ENCODE data around the gene HES2. TPM values are rescaled to one million over a fixed set of nuclear protein-coding genes. Genes with fewer than 3 reads are reported as not detected.

HES2 gene
- total RNA-seq, 1 donor from 2014 or later, result 44.7 TPM

GRCh38 chr1:6424619-6425593, 5.2 kb upstream of the HES2 start, which contains the start of gene ESPN:
Gene ESPN (plus strand): TSS chr1:6424776. CDS start chr1:6424956, 180 bp downstream.
- peaks cover 12% of the 10 kb centered on the region for H3K27me3 ChIP-seq
- H3K4me1 ChIP-seq, result peaks cover 44% of the 10 kb centered on the region
- no peaks in the 10 kb centered on the region for H3K9me3 ChIP-seq
- no peak within 1 kb of the TSS for H3K27ac ChIP-seq
- H3K36me3 ChIP-seq, result no peaks in the 10 kb centered on the region
- no peak for DNase-seq (ENCODE audit: extremely low spot score in 2 of 2)
- TF ChIP-seq POLR2A (IDR thresholded peaks at IDR 0.05), result no peak
- TF ChIP-seq POLR2AphosphoS5 (IDR thresholded peaks at IDR 0.05; ENCODE audit: insufficient read depth in 1 of 2, low read depth in 1 of 2), result no peak
- no peak for TF ChIP-seq CTCF (IDR thresholded peaks at IDR 0.05)
- peak within 1 kb of the TSS; percentile 15 to 35 for H3K4me3 ChIP-seq
- intact Hi-C loops (cut with DNase I), result no loop called here

DNA sequence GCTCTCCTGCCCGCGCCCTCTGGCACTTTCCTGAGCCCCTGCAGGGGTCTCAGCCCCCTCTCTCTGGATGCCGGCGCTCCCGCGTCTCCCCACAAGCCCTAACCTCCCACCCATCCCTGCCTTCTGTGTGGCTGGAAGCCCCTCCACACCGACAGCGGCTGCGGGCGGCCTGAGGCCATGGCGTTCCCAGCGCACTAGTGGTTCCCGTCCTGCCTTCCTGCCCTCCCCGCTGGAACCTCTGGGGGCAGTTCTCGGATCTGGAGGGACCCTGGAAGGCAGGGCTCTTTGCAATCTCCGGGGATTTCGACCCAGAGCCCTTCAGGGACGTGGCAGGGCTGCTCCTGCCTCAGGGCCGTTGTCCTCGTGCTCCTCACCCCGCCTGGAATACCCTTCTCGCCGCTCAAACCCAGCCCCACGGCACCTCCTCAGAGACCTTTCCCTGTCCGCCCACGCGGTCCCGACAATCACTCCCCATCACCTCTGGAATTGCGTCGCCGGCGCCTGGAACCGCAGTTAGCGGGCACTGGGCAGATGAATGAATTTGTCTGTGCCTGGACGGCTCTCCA, 4.4 kb upstream of the HES2 start:
- DNase-seq (ENCODE audit: extremely low spot score in 2 of 2), result no peak
- peaks cover 52% of the 10 kb centered on the region for H3K4me1 ChIP-seq
- H3K27me3 ChIP-seq, result peaks cover 17% of the 10 kb centered on the region
- no peak for TF ChIP-seq CTCF (IDR thresholded peaks at IDR 0.05)
- no peak for TF ChIP-seq POLR2A (IDR thresholded peaks at IDR 0.05)
- TF ChIP-seq POLR2AphosphoS5 (IDR thresholded peaks at IDR 0.05; ENCODE audit: insufficient read depth in 1 of 2, low read depth in 1 of 2), result no peak
- intact Hi-C loops (cut with DNase I), result no loop called here
- peak overlapping the region; percentile 15 to 35 for H3K4me3 ChIP-seq
- no peaks in the 10 kb centered on the region for H3K9me3 ChIP-seq
- no peak overlapping the region for H3K27ac ChIP-seq
- H3K36me3 ChIP-seq, result no peaks in the 10 kb centered on the region

DNA sequence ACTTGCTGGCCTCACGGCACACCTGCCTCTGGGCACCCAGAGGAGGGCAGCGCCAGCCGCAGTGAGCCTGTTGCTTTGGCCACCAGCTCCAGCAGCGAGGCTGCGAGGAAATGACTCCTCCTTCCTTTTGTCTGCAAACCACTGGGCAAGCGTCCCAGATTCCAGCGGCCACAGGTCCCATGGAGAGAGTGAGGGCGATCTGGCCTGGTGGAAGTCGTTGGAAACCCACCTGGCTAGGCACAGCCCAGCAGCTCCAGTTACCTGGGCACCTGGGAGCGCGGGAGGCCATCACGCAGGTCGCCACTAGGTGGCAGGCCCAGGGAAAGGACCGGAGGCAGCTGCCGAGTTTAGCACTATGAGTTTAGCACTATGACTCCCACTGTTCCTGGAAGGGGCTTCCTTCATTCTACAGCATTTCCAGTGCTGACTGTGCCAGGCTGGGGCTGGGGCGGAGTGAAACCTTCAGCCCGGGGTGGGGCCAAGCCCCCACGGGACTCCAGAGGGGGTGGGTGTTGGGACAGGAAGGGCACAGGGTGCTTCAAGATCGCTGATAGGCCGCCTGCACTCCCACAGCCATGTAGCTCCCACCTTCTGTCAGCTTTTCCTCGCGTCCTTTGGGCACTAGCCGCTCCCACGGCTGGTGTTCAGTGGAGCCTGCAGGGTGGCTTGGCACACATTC, 3.7 kb upstream of the HES2 start:
- peaks cover 18% of the 10 kb centered on the region for H3K27me3 ChIP-seq
- TF ChIP-seq CTCF (IDR thresholded peaks at IDR 0.05) (peak in 2 of 3 experiments; percentile 32 to 42), POLR2A (IDR thresholded peaks at IDR 0.05) (no peak)
- peaks cover 58% of the 10 kb centered on the region for H3K4me1 ChIP-seq
- no peaks in the 10 kb centered on the region for H3K9me3 ChIP-seq
- H3K27ac ChIP-seq, result no peak overlapping the region
- intact Hi-C loops (cut with DNase I), result no loop called here
- no peak for DNase-seq (ENCODE audit: extremely low spot score in 2 of 2)
- H3K36me3 ChIP-seq, result no peaks in the 10 kb centered on the region
- H3K4me3 ChIP-seq, result no peak overlapping the region

GRCh38 chr1:6421266-6421665, 1.5 kb upstream of the HES2 start:
- H3K27ac ChIP-seq, result no peak overlapping the region
- no peak for DNase-seq (ENCODE audit: extremely low spot score in 2 of 2)
- H3K27me3 ChIP-seq, result peaks cover 18% of the 10 kb centered on the region
- intact Hi-C loops (cut with DNase I), result no loop called here
- peaks cover 58% of the 10 kb centered on the region for H3K4me1 ChIP-seq
- no peaks in the 10 kb centered on the region for H3K9me3 ChIP-seq
- no peak overlapping the region for H3K4me3 ChIP-seq
- no peaks in the 10 kb centered on the region for H3K36me3 ChIP-seq
- no peak for TF ChIP-seq POLR2A (IDR thresholded peaks at IDR 0.05)
- TF ChIP-seq CTCF (IDR thresholded peaks at IDR 0.05), result no peak
- no peak for TF ChIP-seq POLR2AphosphoS5 (IDR thresholded peaks at IDR 0.05; ENCODE audit: insufficient read depth in 1 of 2, low read depth in 1 of 2)

Measured in vagina (tissue), 2 donors.